ENCODE measurements around the gene CUBN.

GRCh38 chr10:17076626-17077345, 52.8 kb downstream of the CUBN start:
- TF ChIP-seq YY1 (IDR thresholded peaks at IDR 0.05; ENCODE audit: insufficient read depth, insufficient read length) (no peak), ZNF274 (IDR thresholded peaks at IDR 0.05; ENCODE audit: low read depth, low read length) (no peak), SUZ12 (IDR thresholded peaks at IDR 0.05; ENCODE audit: extremely low read depth, insufficient read depth, insufficient read length) (no peak)

All from NT2/D1 (cell line).